Renal cortical epithelial cell (primary cell): ENCODE measurements around the gene MST1. TPM values are rescaled to one million over a fixed set of nuclear protein-coding genes. Genes with fewer than 3 reads are reported as not detected.

ENCODE experiments used
- DNase-seq: peaks from one replicate; pipeline ENCODE4 v3.0.0-alpha.2; 2011; ENCODE audit warnings: low read depth
- total RNA-seq: library from RNA; depleted of rRNA; stranded (reverse); fragments of >200 nt; gene quantifications from 2 replicates; pipeline ENCODE4 v1.2.3, GENCODE V29; 2014

The MST1 gene
- total RNA-seq = 2.3 and 11.7 TPM in 2 replicates

GRCh38 chr3:49689046-49689907 lies at the start of gene MST1, which contains the start of gene RNF123:
Gene MST1 (minus strand): TSS chr3:49689474. CDS start chr3:49688691, 783 bp downstream.
Gene RNF123 (plus strand): TSS chr3:49689557. CDS start chr3:49691166, 1,609 bp downstream.
- DNase-seq = peak; percentile 69

- no peak for DNase-seq
Observed at GRCh38 chr3:49738067-49738713, 48.9 kb upstream of the MST1 start.

- DNase-seq = no peak
Observed at GRCh38 chr3:49734752-49735151, 45.5 kb upstream of the MST1 start.

GRCh38 chr3:49733551-49733950 lies 44.3 kb upstream of the MST1 start:
- DNase-seq = peak; percentile 23

GRCh38 chr3:49732597-49732996 lies 43.3 kb upstream of the MST1 start:
- no peak for DNase-seq

GRCh38 chr3:49729966-49730609 lies 40.8 kb upstream of the MST1 start:
- no peak for DNase-seq

- no peak for DNase-seq
Observed at GRCh38 chr3:49727924-49728361, 38.7 kb upstream of the MST1 start.

GRCh38 chr3:49727154-49727923 lies 38.1 kb upstream of the MST1 start:
- DNase-seq = no peak

GRCh38 chr3:49725906-49726681 lies 36.8 kb upstream of the MST1 start:
- DNase-seq = no peak

GRCh38 chr3:49724586-49724985 lies 35.3 kb upstream of the MST1 start:
- peak; percentile 14 for DNase-seq

- peak; percentile 91 for DNase-seq
Observed at GRCh38 chr3:49723628-49724551, 34.6 kb upstream of the MST1 start, which contains the start of gene GMPPB. Gene GMPPB (minus strand): TSS chr3:49723951. CDS start chr3:49723726, 225 bp downstream.

GRCh38 chr3:49723296-49723627 lies 34.0 kb upstream of the MST1 start:
- DNase-seq = peak; percentile 34

- no peak for DNase-seq
Observed at GRCh38 chr3:49722896-49723295, 33.6 kb upstream of the MST1 start.

GRCh38 chr3:49721896-49722781 lies 32.9 kb upstream of the MST1 start:
- DNase-seq = no peak

- no peak for DNase-seq
Observed at GRCh38 chr3:49721596-49721895, 32.3 kb upstream of the MST1 start.

- DNase-seq = no peak
Observed at GRCh38 chr3:49720855-49721595, 31.8 kb upstream of the MST1 start.

GRCh38 chr3:49719214-49719884 lies 30.1 kb upstream of the MST1 start, which contains the start of gene AMIGO3:
Gene AMIGO3 (minus strand): TSS chr3:49719684. CDS start chr3:49719465, 219 bp downstream.
- DNase-seq = peak; percentile 77

- no peak for DNase-seq
Observed at GRCh38 chr3:49718858-49719213, 29.6 kb upstream of the MST1 start.
